H1 (cell line): ENCODE measurements around the gene MOG. TPM values are rescaled to one million over a fixed set of nuclear protein-coding genes. Genes with fewer than 3 reads are reported as not detected.

Experiments used
- polyA plus RNA-seq, 7 experiments: library from polyadenylated mRNA; depleted of rRNA in 3 of 7; stranded (reverse) in 5 of 7; unstranded in 2 of 7; fragments of >200 nt in 5 of 7; fragments of 200-250 nt in 2 of 7; gene quantifications; 1 replicate in 5 of 7; 2 replicates in 1 of 7; 4 replicates in 1 of 7; pipeline versions ENCODE4 v1.2.1 to v1.2.3, GENCODE V29; 2011 to 2013; ENCODE audit warnings: missing spikeins in 2 of 7, mixed read lengths in 2 of 7
- small RNA-seq: library from polyadenylated mRNA; stranded (forward); fragments of <200 nt; extraction: miRNeasy Mini kit (QIAGEN cat#:217004); gene quantifications from one replicate; pipeline ENCODE3, GENCODE V24; 2013; ENCODE audit not compliant: insufficient read depth
- total RNA-seq: library from RNA; stranded (reverse); fragmentation: NEBNext Ultra II Directional; extraction: Animal tissue kit (Norgen Biotek cat#: 25700); gene quantifications from 2 replicates; pipeline ENCODE4 v1.2.1, GENCODE V29; 2021

MOG gene
- total and polyA plus RNA-seq, 2 of the 8 experiments (the other 6 are each of a cell fraction or from before 2014, with no cell fraction given) = 0.17 to 0.86 TPM

Small RNA genes lying within 50 kb of the gene (small RNA-seq; reads per million reads assigned to genes)
- gene SUMO2P1 = not detected

Other genes starting within 250 kb of the MOG start
- gene OR12D1, start 242.2 kb upstream of the MOG start, total RNA-seq = not detected in 2 replicates
- gene OR12D1, start 242.2 kb upstream of the MOG start, polyA plus RNA-seq (2011; rRNA removed) = not detected in 2 replicates
- gene OR10C1, start 217.8 kb upstream of the MOG start, total RNA-seq = not detected in 2 replicates
- gene OR10C1, start 217.8 kb upstream of the MOG start, polyA plus RNA-seq (2011; rRNA removed) = not detected in 2 replicates
- gene OR11A1, start 200.0 kb upstream of the MOG start, total RNA-seq = not detected in 2 replicates
- not detected in 2 replicates for gene OR11A1, start 200.0 kb upstream of the MOG start, polyA plus RNA-seq (2011; rRNA removed)
- gene OR2H1, start 199.9 kb upstream of the MOG start, total RNA-seq = not detected in 2 replicates
- gene OR2H1, start 199.9 kb upstream of the MOG start, polyA plus RNA-seq (2011; rRNA removed) = not detected in 2 replicates
- not detected in 2 replicates for gene MAS1L, start 169.1 kb upstream of the MOG start, total RNA-seq
- gene MAS1L, start 169.1 kb upstream of the MOG start, polyA plus RNA-seq (2011; rRNA removed) = not detected in 2 replicates
- not detected in 2 replicates for gene UBD, start 97.4 kb upstream of the MOG start, total RNA-seq
- gene UBD, start 97.4 kb upstream of the MOG start, polyA plus RNA-seq (2011; rRNA removed) = 0.23 TPM in 1 of 2 replicates, not detected in the other
- gene OR2H2, start 72.0 kb upstream of the MOG start, total RNA-seq = not detected in 2 replicates
- not detected in 2 replicates for gene OR2H2, start 72.0 kb upstream of the MOG start, polyA plus RNA-seq (2011; rRNA removed)
- gene GABBR1, start 23.9 kb upstream of the MOG start, total RNA-seq = 67.8 and 75.9 TPM in 2 replicates
- gene GABBR1, start 23.9 kb upstream of the MOG start, polyA plus RNA-seq (2011; rRNA removed) = 78.3 and 86.7 TPM in 2 replicates
- gene ZFP57, start 24.1 kb downstream of the MOG start, total RNA-seq = 1.2 TPM in 2 replicates
- 0.85 and 1.0 TPM in 2 replicates for gene ZFP57, start 24.1 kb downstream of the MOG start, polyA plus RNA-seq (2011; rRNA removed)
- 6.5 and 9.6 TPM in 2 replicates for gene HLA-F, start 66.3 kb downstream of the MOG start, total RNA-seq
- gene HLA-F, start 66.3 kb downstream of the MOG start, polyA plus RNA-seq (2011; rRNA removed) = 8.9 and 11.7 TPM in 2 replicates
- 4.4 and 4.8 TPM in 2 replicates for gene HLA-G, start 170.7 kb downstream of the MOG start, total RNA-seq
- gene HLA-G, start 170.7 kb downstream of the MOG start, polyA plus RNA-seq (2011; rRNA removed) = 3.2 and 4.2 TPM in 2 replicates